Endodermal cell (in vitro differentiated cells): Measurements from ENCODE around the gene EGFR. TPM values are rescaled to one million over a fixed set of nuclear protein-coding genes. Genes with fewer than 3 reads are reported as not detected.

Experiments
- DNase-seq: peaks from one replicate; pipeline ENCODE4 v3.0.0-alpha.2; 2017
- H3K27ac ChIP-seq: 2 replicates; pipeline ENCODE4 v1.5.1; 2013; ENCODE audit warnings: mild to moderate bottlenecking, low read depth, low read length, moderate library complexity
- H3K27me3 ChIP-seq: 2 replicates; pipeline ENCODE4 v1.6.1; 2013; ENCODE audit warnings: mild to moderate bottlenecking, low read length, moderate library complexity; ENCODE audit not compliant: insufficient read depth, control insufficient read depth, poor library complexity, severe bottlenecking
- H3K36me3 ChIP-seq: 2 replicates; pipeline ENCODE4 v1.7.0; 2013; ENCODE audit warnings: mild to moderate bottlenecking, low read length, moderate library complexity; ENCODE audit not compliant: control insufficient read depth, insufficient read depth
- H3K4me1 ChIP-seq: one replicate; pipeline ENCODE4 v1.7.0; 2013; ENCODE audit warnings: low read length; ENCODE audit not compliant: control insufficient read depth, insufficient read depth
- H3K4me3 ChIP-seq: 2 replicates; pipeline ENCODE4 v1.5.1; 2013; ENCODE audit warnings: mild to moderate bottlenecking, low read length, moderate library complexity
- H3K9ac ChIP-seq: 2 replicates; pipeline ENCODE4 v1.6.1; 2013; ENCODE audit warnings: mild to moderate bottlenecking, low read length, moderate library complexity; ENCODE audit not compliant: poor library complexity, severe bottlenecking; ENCODE audit errors: extremely low read depth
- H3K9me3 ChIP-seq: 2 replicates; pipeline ENCODE4 v1.6.1; 2013; ENCODE audit warnings: mild to moderate bottlenecking, low read length, moderate library complexity; ENCODE audit not compliant: control insufficient read depth
- H3K27ac Mint-ChIP-seq: 2 replicates; pipeline ENCODE4 v1.8.0; 2020; ENCODE audit warnings: mixed read lengths
- H3K27me3 Mint-ChIP-seq: 2 replicates; pipeline ENCODE4 v1.8.0; 2021; ENCODE audit warnings: mild to moderate bottlenecking, mixed read lengths; ENCODE audit not compliant: insufficient read depth
- H3K36me3 Mint-ChIP-seq: 2 replicates; pipeline ENCODE4 v1.8.0; 2020; ENCODE audit warnings: low read depth, mixed read lengths
- H3K4me1 Mint-ChIP-seq: 2 replicates; pipeline ENCODE4 v1.8.0; 2020; ENCODE audit warnings: mixed read lengths
- H3K4me3 Mint-ChIP-seq: 2 replicates; pipeline ENCODE4 v1.8.0; 2020; ENCODE audit warnings: mild to moderate bottlenecking, moderate library complexity, mixed read lengths
- H3K9me3 Mint-ChIP-seq: 2 replicates; pipeline ENCODE4 v1.8.0; 2020; ENCODE audit warnings: mild to moderate bottlenecking, mixed read lengths
- WGBS, 2 experiments: methylation state at CpG; one replicate each; pipeline versions ENCODE4 v1.1.5 to v1.1.7; 2013; ENCODE audit warnings: missing lambda C conversion rate in 2 of 2, mixed read lengths in 1 of 2; ENCODE audit not compliant: insufficient coverage in 1 of 2, insufficient read length in 1 of 2; 5-methylcytosine and 5-hydroxymethylcytosine counted together
- total RNA-seq, 2 donors: library from RNA; stranded (reverse); fragmentation: NEBNext Ultra II Directional in 1 of 2; extraction: Animal tissue kit (Norgen Biotek cat#: 25700) in 1 of 2; gene quantifications; 2 replicates in 1 of 2; 3 replicates in 1 of 2; pipeline ENCODE4 v1.2.1, GENCODE V29; 2021
- TF ChIP-seq, protein P1 (sequence below): fragments of 200-600 bp; sonication (generic); conservative IDR thresholded peaks from 2 replicates; pipeline ENCODE4 v1.5.0; 2021; ENCODE audit warnings: antibody characterized with exemption, mild to moderate bottlenecking

The EGFR gene
- total RNA-seq, 2 donors from 2014 or later: 5.0 to 5.8 TPM

DNA sequence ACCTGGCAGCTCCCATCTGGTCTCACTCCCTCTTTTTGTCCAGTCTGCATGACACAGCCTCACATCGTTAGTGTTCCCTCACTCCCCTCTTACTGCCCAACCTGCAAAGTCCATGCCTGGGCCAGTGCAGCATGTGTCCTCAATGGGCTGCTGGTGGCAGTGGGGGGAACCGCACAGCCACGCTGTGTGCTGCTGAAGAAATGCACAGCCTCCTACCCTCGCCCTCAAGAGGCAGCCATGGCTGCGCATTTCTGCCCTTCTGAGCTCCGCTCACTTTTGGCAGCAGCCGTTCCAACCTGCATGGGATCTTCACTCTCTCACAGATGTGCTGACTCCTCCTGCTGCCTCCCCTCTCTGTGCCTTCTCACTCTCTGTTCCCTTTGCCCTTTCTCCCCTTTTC, 103.4 kb downstream of the EGFR start:
- Histone ChIP-seq H3K9me3 (no peaks in the 10 kb centered on the region), H3K4me1 (no peaks in the 10 kb centered on the region), H3K27ac (no peak overlapping the region), H3K27me3 (no peaks in the 10 kb centered on the region), H3K36me3 (no peaks in the 10 kb centered on the region), H3K4me3 (no peak overlapping the region), H3K9ac (no peak overlapping the region)
- Mint-ChIP-seq H3K9me3 (no peaks in the 10 kb centered on the region), H3K4me1 (no peaks in the 10 kb centered on the region), H3K27ac (no peak overlapping the region), H3K36me3 (no peaks in the 10 kb centered on the region), H3K4me3 (no peak overlapping the region), H3K27me3 (no peaks in the 10 kb centered on the region)
- WGBS, 2 experiments: 82 to 93% methylated on average over 6 to 7 of the region's 7 CpGs
- no peak for DNase-seq
- TF ChIP-seq, protein P1, sequence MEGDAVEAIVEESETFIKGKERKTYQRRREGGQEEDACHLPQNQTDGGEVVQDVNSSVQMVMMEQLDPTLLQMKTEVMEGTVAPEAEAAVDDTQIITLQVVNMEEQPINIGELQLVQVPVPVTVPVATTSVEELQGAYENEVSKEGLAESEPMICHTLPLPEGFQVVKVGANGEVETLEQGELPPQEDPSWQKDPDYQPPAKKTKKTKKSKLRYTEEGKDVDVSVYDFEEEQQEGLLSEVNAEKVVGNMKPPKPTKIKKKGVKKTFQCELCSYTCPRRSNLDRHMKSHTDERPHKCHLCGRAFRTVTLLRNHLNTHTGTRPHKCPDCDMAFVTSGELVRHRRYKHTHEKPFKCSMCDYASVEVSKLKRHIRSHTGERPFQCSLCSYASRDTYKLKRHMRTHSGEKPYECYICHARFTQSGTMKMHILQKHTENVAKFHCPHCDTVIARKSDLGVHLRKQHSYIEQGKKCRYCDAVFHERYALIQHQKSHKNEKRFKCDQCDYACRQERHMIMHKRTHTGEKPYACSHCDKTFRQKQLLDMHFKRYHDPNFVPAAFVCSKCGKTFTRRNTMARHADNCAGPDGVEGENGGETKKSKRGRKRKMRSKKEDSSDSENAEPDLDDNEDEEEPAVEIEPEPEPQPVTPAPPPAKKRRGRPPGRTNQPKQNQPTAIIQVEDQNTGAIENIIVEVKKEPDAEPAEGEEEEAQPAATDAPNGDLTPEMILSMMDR: no peak

DNA sequence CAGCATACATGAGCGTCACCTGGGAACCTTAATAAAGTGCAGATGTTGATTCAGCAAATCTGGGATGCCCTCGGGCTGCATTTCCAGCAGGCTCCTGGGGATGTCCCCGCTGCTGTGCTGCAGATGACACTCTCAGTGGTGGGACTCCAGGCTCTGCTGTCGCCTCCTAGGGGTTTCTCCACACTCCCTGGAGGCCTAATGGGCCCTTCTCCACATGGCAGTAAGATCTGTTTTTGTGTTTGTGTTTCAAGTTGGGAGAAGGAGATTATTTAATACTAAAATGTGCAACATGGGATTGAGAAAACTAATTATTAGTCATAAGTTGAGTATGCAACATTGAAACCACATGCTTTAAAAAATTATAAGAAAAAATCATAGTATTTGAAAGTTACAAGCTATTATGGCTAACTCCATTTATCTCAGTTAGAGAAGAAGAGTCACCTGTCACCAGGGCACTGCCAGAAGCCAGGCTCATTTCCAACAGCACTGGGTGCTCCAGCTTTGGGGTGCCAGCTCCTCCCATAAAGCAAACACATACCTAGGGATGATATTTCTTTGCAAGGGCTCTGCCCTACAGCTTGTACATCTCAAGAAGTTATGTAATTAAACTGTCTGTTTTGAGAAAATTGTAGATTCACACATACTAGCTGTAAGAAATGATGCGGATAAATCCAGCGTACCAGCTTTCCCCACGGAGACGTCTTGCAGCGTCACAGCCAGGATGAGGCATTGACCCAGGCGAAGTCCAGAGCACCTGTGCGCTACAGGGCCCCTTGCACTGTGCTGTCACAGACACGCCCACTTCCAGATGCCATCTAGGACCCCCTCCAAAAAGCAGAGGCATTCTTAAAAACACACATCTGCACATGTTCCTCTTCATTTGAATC, 106.4 kb downstream of the EGFR start:
- Histone ChIP-seq H3K27me3 (no peaks in the 10 kb centered on the region), H3K4me1 (no peaks in the 10 kb centered on the region), H3K27ac (no peak overlapping the region), H3K9ac (no peak overlapping the region), H3K9me3 (no peaks in the 10 kb centered on the region), H3K36me3 (no peaks in the 10 kb centered on the region), H3K4me3 (no peak overlapping the region)
- no peaks in the 10 kb centered on the region for H3K36me3 Mint-ChIP-seq
- peaks cover 4% of the 10 kb centered on the region for H3K4me1 Mint-ChIP-seq
- no peak overlapping the region for H3K27ac Mint-ChIP-seq
- DNase-seq: peak; percentile 71
- no peaks in the 10 kb centered on the region for H3K9me3 Mint-ChIP-seq
- no peaks in the 10 kb centered on the region for H3K27me3 Mint-ChIP-seq
- WGBS, 2 experiments: 89 to 91% methylated on average over 10 to 12 of the region's 12 CpGs
- no peak overlapping the region for H3K4me3 Mint-ChIP-seq
- TF ChIP-seq, protein P1: peak; percentile 73

DNA sequence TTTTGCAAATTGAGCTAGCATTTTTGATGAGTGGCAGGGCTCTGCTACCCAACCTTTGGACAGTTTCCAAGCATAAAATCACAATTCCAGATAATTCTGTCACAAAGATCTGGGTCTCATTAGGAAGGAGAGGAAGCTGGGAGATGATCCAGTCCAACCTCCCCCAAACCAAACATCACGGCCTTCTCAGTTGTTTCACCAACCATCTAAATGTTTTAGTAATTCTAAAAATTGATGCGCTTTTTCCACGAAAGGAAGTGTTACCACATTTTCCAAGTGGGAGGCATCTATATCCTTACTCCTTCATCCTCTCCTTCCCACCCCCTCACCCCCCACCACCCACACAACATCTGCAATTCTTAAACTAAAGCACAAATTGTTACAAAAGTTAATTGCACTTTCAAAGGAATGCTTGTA, 108.3 kb downstream of the EGFR start:
- Histone ChIP-seq H3K27ac (no peak overlapping the region), H3K4me1 (no peaks in the 10 kb centered on the region), H3K4me3 (no peak overlapping the region), H3K27me3 (no peaks in the 10 kb centered on the region), H3K36me3 (no peaks in the 10 kb centered on the region), H3K9ac (no peak overlapping the region), H3K9me3 (no peaks in the 10 kb centered on the region)
- H3K4me3 Mint-ChIP-seq: no peak overlapping the region
- 97 to 100% methylated on average over 2 to 3 of the region's 3 CpGs for WGBS, 2 experiments
- H3K36me3 Mint-ChIP-seq: no peaks in the 10 kb centered on the region
- DNase-seq: no peak
- H3K4me1 Mint-ChIP-seq: peaks cover 4% of the 10 kb centered on the region
- no peaks in the 10 kb centered on the region for H3K9me3 Mint-ChIP-seq
- H3K27ac Mint-ChIP-seq: no peak overlapping the region
- no peaks in the 10 kb centered on the region for H3K27me3 Mint-ChIP-seq
- TF ChIP-seq, protein P1: no peak
